ENCODE results near the gene NEIL1.

GRCh38 chr15:75363786-75364185, 16.9 kb downstream of the NEIL1 start:
- TF ChIP-seq YY1 (IDR thresholded peaks at IDR 0.05; ENCODE audit: insufficient read depth, insufficient read length): no peak
- no peak for TF ChIP-seq SUZ12 (IDR thresholded peaks at IDR 0.05; ENCODE audit: extremely low read depth, insufficient read depth, insufficient read length)
